Head of caudate nucleus (tissue), 42 donors: ENCODE results near the gene CTNND2.
"Not testable (repeated sequence)": the region's sequence is repeated elsewhere in the genome, so short reads cannot be mapped to it uniquely, and the experiment has no call there.

Experiments
- DNase-seq, 42 donors: peaks; one replicate each; pipeline versions ENCODE4 v3.0.0 to v3.0.0-alpha.2; 2020 to 2021; ENCODE audit warnings: mixed read lengths in 7 of 42
- intact Hi-C: fragments of 100-400 bp; cut with DNase I; formaldehyde crosslinking; loops from one replicate; pipeline ENCODE4 v1.15.0; 2022

Gene CTNND2

GRCh38 chr5:11616624-11617023, 287.6 kb downstream of the CTNND2 start:
- not testable (repeated sequence) for DNase-seq
- intact Hi-C loops = loop anchor here (10.0 kb wide), 1 partner anchor 232 kb away; no protein-coding TSS in a partner anchor

GRCh38 chr5:11611011-11611410, 293.2 kb downstream of the CTNND2 start:
- intact Hi-C loops = loop anchor here (10.0 kb wide), 1 partner anchor 226 kb away; no protein-coding TSS in a partner anchor
- no peak for DNase-seq

- DNase-seq = no peak
- intact Hi-C loops = loop anchor here (5.0 to 10.0 kb wide), 2 partner anchors 225 to 342 kb away; no protein-coding TSS in a partner anchor
Observed at GRCh38 chr5:11609570-11610303, 294.5 kb downstream of the CTNND2 start.

- peak in 8 of 42 donors; percentile 21 to 60 (median 48) for DNase-seq
- intact Hi-C loops = loop anchor here (5.0 kb wide), 1 partner anchor 341 kb away; no protein-coding TSS in a partner anchor
Observed at GRCh38 chr5:11608530-11608929, 295.7 kb downstream of the CTNND2 start.

- DNase-seq = no peak
- intact Hi-C loops = loop anchor here (5.0 kb wide), 1 partner anchor 341 kb away; no protein-coding TSS in a partner anchor
Observed at GRCh38 chr5:11607944-11608483, 296.2 kb downstream of the CTNND2 start.

- intact Hi-C loops = no loop called here
- DNase-seq = peak in 39 of 42 donors; percentile 8 to 85 (median 64)
Observed at GRCh38 chr5:11602298-11602697, 301.9 kb downstream of the CTNND2 start.

GRCh38 chr5:11599499-11599898, 304.7 kb downstream of the CTNND2 start:
- intact Hi-C loops = no loop called here
- no peak for DNase-seq

- peak in 3 of 42 donors; percentile 17 to 46 (median 36) for DNase-seq
- intact Hi-C loops = no loop called here
Observed at GRCh38 chr5:11596657-11597071, 307.6 kb downstream of the CTNND2 start.

GRCh38 chr5:11596185-11596584, 308.1 kb downstream of the CTNND2 start:
- intact Hi-C loops = no loop called here
- DNase-seq = peak in 3 of 42 donors; percentile 15 to 67 (median 43)

- peak in 21 of 42 donors; percentile 14 to 82 (median 53) for DNase-seq
- intact Hi-C loops = no loop called here
Observed at GRCh38 chr5:11595045-11595444, 309.2 kb downstream of the CTNND2 start.

GRCh38 chr5:11594021-11594420, 310.2 kb downstream of the CTNND2 start:
- intact Hi-C loops = no loop called here
- no peak for DNase-seq

GRCh38 chr5:11590475-11590874, 313.8 kb downstream of the CTNND2 start:
- DNase-seq = no peak
- intact Hi-C loops = no loop called here

GRCh38 chr5:11588803-11589202, 315.4 kb downstream of the CTNND2 start:
- peak; percentile 44 to 89 (median 76) for DNase-seq
- intact Hi-C loops = no loop called here

GRCh38 chr5:11584017-11584416, 320.2 kb downstream of the CTNND2 start:
- intact Hi-C loops = no loop called here
- DNase-seq = no peak

- intact Hi-C loops = no loop called here
- DNase-seq = no peak
Observed at GRCh38 chr5:11579351-11579750, 324.9 kb downstream of the CTNND2 start.

- DNase-seq = no peak
Observed at GRCh38 chr5:11574787-11575186, 329.5 kb downstream of the CTNND2 start.

GRCh38 chr5:11573140-11573992, 330.9 kb downstream of the CTNND2 start:
- intact Hi-C loops = no loop called here
- DNase-seq = no peak

More at GRCh38 chr5:11574787-11575186, 329.5 kb downstream of the CTNND2 start:
- intact Hi-C loops = no loop called here

- peak; percentile 64 to 93 (median 85) for DNase-seq
- intact Hi-C loops = no loop called here
Observed at GRCh38 chr5:11564706-11565105, 339.5 kb downstream of the CTNND2 start.

GRCh38 chr5:11563822-11564221, 340.4 kb downstream of the CTNND2 start:
- no peak for DNase-seq
- intact Hi-C loops = no loop called here
